Keratinocyte (primary cell): ENCODE results near the gene CEP152.

Experiments used
- CTCF ChIP-seq, 3 experiments: IDR thresholded peaks in 1 of 3; conservative IDR thresholded peaks in 1 of 3; optimal IDR thresholded peaks in 1 of 3; 2 replicates in 2 of 3; 3 replicates in 1 of 3; pipeline versions ENCODE3 to v1.5.1; 2011; ENCODE audit warnings: low read length in 3 of 3, mild to moderate bottlenecking in 3 of 3, moderate library complexity in 2 of 3, control low read depth in 1 of 3, inconsistent platforms in 1 of 3; ENCODE audit not compliant: insufficient read depth in 2 of 3; ENCODE audit errors: extremely low read depth in 1 of 3
- EZH2 ChIP-seq: IDR thresholded peaks from one replicate; pipeline ENCODE4 v1.6.1; 2012; ENCODE audit warnings: inconsistent platforms, mild to moderate bottlenecking, low read length, moderate library complexity

- TF ChIP-seq EZH2 (no peak), CTCF (optimal IDR thresholded peaks at IDR 0.05 in 1 of 3, IDR thresholded peaks at IDR 0.05 in 1 of 3, conservative IDR thresholded peaks at IDR 0.05 in 1 of 3; ENCODE audit: extremely low read depth in 1 of 3, insufficient read depth in 2 of 3, low read length in 3 of 3) (no peak)
Measured at GRCh38 chr15:48766196-48766595, 44.7 kb downstream of the CEP152 start.
